ENCODE measurements around the gene FOXA3.
A peak's percentile ranks its signal among the peaks of the same experiment; 100 is the strongest.
"Not testable (repeated sequence)": the region's sequence is repeated elsewhere in the genome, so short reads cannot be mapped to it uniquely, and the experiment has no call there.

The FOXA3 gene

DNA sequence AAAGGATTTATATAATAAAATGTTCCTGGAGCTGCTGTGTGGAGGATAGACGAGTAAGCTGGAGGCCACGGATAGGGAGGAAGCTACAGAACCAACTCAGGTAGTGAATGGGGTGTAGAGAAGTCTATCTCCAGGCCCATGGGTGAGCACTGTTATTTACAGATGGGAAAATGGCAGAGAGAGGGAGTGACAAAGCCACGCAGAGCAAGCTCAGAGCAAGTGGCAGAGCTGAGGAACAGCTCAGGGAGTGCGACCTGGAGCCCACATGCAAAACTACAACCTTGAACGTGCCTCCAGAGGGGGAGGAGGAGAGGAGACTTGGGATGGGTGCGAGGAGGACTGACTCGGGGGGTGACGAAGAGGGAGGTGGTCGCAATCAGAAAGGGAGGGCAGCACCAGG lies 35.6 kb upstream of the FOXA3 start:
- DNase-seq (ENCODE audit: low read depth) = no peak

DNA sequence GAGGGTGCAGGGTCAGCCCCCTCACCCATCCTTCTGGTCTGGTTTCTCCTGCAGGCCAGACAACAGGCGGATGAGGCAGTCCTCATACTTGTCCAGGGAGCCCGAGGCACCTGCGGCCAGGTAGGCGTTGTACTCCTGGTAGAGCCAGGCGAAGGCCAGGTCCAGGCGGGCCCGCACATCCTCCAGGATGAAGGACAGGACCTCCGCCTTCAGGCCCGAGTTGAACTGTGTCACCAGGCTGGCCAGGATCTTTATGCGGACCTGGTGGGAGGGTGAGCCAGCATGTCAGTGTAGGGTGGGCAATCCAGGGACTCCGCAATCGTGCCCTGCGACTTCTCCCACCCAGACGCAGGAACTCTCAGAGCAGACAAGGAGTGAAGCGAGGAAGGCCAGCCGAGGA lies 35.2 kb upstream of the FOXA3 start:
- DNase-seq (ENCODE audit: low read depth) = no peak

DNA sequence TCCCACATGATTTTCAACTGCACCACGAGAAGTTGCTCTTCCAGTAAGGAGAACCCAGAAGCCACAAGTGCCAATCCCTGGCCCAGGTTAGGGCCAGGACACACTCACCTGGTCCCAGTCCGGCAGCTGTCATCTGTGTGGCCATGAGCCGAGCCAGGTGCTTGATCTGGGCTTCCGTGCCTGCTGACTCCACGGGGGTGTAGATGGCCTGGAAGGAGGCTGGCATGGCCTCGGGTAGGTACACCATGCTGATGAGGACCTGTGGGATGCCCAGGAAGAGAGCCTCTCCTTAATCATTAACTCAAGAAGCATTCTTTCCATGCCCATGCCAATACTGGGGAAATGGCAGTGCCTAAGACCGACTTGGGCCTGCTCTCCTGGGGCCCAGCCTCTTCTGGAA lies 29.2 kb upstream of the FOXA3 start:
- no peak for DNase-seq (ENCODE audit: low read depth)

DNA sequence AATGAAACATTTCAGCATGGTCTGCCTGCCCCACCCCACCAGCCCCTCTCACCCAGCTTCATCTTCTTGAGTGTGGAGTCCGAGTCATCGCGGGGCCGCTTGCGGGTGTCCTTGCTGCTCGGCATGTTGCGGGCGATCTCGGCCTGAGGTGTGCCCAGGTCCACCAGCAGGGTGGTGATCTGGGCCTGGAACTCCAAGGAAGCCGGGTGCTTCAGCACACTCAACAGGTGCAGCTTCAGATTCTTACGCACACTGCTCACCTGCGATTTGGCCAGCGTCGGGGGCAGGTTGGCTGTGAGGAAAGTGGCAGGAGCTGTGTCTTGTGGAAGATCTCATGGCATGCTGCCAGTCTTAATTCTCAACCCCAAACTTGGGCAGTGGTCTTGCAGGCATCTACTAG lies 21.9 kb upstream of the FOXA3 start:
- DNase-seq (ENCODE audit: low read depth) = no peak

DNA sequence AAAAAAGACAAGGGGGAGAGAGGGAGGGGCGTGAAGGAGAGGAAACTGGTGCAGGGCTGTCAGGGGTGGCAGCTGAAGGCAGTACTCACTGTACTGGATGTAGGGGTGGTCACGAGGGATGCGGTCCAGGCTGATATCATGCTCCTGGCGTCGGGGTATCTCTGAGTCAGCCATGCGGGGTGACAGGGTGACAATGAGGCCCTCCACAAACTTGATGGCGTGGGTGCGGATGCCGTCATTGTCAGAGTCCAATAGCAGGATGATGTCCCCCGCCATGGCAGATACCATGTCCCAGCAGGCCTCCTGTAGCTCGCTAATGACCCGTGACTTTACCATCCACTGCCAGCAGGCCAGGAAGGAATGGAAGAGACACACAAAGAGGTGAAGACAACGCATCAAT lies 16.5 kb upstream of the FOXA3 start:
- no peak for DNase-seq (ENCODE audit: low read depth)

DNA sequence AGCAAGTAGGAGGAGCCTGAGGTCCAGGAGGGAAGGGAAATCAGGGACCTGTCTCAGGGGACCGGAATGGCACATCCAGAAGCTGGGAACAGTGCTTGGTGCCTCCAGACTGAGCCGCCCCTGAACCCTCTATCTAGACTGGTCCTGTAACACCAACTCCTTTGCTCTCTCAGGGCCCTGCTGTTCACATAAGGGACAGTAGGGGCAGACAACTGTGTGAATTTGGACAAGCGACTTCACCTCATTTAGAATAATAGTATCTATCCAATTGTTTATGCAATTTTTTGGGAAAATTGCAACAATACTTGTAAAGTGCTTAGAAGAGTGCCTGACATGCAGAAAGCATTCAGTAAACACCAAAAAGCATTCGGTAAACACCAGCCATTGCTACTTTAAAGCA lies 15.2 kb upstream of the FOXA3 start:
- DNase-seq (ENCODE audit: low read depth) = no peak

DNA sequence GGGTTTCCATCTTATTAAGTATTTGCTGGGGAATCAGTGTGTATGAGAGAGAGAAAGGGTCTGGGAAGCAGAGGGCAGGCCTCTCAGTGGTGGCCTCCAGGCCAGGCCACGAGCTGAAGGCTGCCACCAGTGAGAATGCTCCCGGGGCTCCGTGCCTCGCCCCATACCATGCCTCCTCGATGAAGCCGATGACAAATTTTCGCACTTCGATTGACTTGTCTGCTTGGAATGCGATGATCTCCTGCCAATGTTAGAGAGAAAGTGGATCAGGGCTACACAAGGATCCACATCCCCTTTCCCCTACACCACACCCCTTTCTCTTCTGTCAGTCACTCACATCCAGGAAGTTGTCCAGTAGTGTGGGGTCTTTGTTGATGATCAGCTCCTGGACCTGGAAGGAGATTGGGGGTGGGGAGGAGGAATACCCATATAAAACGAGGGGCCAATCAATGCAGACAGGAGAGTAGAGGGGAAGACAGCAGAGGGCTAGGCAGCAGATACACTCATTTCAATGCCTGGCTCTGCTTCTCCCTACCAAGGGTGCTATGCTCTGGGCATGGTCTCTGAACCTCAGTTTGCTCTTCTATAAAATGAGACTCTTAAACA lies 11.9 kb upstream of the FOXA3 start:
- DNase-seq (ENCODE audit: low read depth) = peak; percentile 44

DNA sequence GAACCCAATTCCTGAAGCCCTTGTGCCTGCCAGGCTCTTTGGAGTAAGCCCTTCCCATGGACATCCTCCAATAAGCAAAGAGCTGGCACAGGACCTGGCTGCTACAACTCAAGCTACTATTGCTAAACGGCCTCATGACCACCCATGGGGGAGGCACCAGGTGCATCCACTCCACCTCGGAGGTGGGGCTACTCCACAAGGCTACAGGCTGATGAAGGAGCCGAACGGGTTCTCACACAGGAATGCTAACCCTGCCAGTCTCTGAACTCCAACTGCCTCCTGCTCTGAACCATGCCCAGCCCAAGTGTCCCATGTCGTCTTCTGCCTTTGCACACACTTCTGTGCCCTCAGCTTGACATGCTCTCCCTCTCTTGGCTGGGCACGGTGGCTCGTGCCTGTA lies 11.1 kb upstream of the FOXA3 start:
- DNase-seq (ENCODE audit: low read depth) = no peak

DNA sequence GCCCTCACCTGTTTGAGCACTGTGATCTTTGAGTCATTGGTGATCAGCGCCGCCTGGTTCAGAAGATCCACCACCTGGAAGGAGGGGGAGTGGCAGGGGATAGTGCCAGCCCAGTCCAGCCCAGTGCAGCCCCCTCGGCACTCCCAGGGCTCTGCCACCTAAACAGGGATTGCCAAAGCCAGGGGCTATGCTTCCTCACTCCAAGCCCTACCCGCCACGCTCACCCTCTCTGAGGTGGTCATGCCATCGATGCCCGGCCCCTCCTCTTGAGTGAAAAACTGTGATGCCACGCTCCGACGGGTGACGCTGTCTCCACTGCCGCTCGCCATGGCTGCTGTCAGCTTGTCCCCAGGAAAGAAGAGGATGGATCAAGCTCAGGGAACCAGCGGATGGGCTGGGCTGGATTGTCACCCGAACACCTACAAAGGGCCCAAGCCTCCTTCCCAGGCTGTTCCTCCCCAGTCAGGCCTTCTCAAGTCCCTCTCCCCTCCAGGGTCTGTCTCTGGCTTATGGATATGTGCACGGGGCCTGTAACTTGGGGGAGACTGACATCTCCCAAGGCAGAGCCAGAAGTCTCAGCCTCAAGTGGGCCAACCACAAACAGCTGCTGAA lies 9.9 kb upstream of the FOXA3 start:
- DNase-seq (ENCODE audit: low read depth) = no peak

DNA sequence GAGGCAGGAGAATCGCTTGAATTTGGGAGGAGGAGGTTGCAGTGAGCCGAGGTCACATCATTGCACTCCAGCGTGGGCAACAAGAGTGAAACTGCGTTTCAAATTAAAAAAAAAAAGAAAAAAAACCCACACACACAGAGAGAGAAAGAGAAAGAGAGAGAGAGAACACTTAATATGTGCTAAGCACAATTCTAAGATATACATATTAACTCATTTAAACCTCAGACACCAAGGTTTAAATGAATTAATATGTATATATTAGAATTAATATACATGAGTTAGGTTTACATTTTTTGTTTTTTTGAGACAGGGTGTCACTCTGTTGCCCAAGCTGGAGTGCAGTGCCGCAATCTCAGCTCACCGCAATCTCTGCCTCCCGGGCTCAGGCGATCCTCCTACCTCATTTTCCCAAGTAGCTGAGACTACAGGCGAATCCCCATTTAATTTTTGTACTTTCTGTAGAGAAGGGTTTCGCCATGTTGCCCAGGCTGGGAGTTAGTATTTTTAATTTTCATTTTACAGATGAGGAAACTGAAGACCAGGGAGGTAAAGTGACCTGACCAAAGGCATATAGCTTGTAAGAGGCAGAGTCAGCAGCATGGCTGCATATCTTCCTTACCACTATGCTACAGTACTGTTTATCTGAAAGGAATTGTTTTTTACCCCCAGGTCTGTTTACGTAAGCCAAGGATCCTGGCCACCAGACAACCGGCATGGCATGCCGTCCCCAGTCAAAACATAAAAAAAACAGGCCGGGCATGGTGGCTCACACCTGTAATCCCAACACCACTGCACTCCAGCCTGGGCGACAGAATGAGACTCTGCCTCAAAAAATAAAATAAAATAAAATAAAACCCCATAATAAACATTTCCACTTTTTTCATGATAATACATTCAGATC lies 3.5 kb upstream of the FOXA3 start:
- DNase-seq (ENCODE audit: low read depth) = no peak

DNA sequence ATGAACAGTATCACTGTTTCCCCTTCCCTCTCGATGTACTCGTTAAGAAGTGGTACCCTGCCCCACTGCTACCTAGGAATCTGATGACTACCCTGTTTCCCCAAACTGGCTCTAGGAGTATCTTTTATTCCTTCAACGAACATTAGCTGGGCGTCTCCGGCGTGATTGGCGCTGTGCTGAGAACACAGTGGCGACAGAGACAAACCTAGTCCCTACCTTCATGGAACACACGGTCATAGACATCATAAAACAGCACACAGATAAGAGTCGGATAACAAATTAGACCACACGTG lies 1.9 kb upstream of the FOXA3 start:
- DNase-seq (ENCODE audit: low read depth) = no peak

DNA sequence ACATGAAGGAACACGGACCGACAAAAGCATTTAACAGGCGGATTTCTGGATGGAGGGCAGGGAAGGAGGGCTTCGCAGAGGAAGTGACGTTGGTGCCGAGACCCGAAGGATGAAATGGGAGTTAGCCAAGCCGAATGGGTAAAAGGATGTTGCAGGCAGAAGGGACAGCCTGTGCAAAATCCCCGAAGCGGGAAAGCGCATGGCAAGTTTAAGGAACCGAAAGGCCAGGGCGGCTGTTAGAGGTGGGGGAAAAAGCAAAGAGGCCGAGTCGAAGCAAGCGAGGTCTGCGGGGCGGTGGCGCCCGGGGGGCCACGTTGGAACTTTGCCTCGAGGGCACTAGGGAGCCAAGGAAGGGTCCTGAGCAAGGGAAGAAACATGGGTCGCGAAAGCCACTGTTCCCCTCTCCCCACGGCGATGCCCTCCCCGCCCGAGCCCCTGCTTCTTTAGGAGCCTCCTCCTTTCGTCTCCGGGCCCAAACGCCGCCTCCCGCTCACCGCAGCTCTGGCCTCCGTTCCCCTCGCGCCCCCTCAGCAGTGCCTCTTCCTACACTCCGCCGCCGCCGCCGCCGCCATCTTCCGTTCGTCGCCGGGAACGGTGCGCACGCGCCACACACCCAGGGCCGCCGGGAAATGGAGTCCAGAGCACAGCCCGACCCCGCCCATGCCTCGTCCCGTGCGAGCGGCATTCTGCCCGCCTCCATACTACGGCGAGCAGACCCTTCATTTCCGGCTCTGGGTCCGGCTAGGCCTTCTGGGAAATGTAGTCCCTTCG lies 1.4 kb upstream of the FOXA3 start, which contains the start of gene SYMPK:
TSS of gene SYMPK (minus strand) at position 584 of the 771 bp plus-strand sequence. CDS start 8,652 bp downstream, outside the sequence.
- peak; percentile 99 for DNase-seq (ENCODE audit: low read depth)

DNA sequence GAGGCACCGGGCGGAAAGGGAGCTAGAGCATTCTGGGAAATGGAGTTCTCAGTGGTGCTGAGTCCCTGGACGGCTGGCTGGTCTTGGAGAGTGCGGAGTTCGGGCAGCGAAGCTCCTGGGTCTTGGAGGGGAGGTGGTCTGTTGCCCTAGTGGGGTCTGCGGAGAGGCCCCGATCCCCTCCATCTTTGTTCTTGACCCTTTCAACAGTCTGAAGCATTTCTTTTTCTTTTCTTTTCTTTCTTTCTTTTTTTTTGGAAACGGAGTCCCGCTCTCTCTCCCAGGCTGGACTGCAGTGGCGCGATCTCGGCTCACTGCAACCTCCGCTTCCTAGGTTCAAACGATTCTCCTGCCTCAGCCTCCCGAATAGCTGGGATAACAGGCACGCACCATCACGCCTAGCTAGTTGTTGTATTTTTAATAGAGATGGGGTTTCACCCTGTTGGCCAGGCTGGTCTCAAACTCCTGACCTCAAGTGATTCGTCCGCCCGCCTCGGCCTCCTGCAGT lies 739 bp upstream of the FOXA3 start:
- DNase-seq (ENCODE audit: low read depth) = no peak

DNA sequence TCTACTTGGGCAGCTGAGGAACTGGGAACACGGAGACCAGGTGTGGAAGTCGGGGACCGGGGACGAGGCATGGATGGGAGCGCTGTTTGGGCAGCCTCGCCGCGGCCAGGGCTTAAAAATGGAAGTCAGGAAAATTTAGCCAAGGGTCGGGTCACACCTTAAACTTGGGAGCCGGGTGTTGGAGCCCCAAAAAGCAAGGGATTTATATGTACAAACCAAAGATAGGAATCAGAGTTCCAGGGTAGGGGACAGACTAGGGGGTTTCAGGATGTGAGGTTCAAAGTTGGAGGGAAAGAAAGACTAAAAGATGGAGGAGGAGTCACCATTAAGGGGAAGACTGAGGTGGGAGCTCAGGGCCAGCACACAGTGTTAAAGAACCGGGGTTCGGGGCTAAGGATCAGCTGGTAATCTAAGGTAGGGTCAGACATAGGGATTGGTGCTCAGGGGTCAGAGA lies 530 bp downstream of the FOXA3 start:
- DNase-seq (ENCODE audit: low read depth) = no peak

DNA sequence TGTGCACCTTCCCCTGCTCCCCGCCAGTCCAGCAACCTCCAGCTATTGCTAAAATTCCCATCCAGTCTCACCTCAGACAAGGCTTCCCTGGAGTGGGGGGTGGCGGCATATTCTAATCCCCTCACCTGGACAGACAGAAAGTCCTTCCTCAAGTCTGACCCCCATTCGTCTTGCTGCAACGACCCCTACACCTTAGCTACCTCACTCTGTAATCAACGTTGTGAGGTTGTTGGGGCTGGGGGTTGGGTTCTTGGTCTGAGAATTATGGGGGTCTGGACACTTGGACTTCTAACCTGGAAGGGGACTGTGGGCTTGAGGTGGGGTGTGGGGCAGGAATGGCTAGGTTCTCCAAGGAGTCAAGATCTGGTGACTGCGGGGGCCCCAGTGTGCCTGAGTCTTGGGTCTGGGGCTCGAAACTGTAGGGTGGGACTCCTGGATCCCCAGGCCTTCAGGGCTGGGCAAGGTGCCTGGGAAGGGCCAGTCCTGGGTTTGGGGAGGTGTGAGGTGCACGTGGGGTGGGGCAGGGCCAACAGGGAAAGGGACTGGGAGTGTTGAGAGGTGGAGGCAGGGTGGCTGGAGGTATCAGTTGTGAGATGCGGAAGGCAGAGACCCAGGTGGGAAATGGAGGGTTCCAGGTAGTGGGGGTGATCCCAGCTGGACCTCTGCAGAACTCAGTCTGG lies 1.3 kb downstream of the FOXA3 start:
- DNase-seq (ENCODE audit: low read depth) = no peak

DNA sequence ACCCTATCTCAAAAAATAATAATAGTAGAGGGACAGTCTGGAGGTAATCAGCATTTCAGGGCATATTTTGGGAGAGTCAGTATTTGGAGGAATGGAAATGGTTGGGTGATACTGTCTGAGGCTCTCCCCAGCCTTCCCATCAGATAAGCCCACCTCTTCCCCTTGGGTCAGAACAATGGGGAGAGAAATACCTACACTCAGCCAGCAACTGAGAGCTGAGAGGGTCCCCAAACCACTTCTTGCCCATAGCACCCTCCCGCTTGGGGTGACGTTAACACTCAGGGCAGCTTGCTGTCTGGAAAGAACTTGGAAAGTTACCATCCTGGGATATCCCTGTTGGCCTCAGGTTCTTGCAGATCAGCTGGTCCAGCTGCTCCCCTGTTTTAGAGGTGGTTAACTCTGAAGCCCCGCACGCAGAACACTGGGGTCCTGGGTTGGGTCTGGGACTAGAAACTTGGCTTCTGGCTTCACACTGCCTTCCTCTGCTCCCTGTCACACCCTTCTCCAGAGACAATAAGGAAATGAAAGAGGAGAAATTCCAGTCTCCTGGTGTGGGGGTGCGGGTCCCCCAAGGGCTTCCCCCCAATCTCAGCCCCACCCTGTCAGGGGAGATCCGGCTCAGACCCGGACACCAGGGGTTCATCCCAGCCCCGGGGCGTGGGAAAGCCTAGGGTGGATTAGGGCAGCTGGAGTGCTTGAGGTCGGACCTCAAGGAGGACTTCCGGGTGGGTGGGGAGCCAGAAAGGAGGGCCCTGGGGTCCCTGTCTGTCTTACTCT lies 2.5 kb downstream of the FOXA3 start:
- DNase-seq (ENCODE audit: low read depth) = no peak

DNA sequence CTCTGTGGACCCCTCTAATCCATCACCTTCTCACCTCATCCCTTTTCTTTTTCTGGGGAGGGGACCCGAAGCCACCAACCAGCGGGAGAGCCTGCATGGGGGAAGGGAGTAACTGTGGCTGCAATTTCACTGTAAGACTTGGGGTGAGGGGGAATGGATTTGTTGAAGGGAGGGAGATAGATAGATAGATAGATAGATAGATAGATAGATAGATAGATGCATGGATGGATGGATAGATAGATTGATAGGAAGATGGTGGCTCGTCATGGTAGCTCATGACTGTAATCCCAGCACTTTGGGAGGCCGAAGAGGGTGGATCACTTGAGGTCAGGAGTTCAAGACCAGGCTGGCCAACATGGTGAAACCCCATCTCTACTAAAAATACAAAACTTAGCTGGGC lies 3.1 kb downstream of the FOXA3 start:
- DNase-seq (ENCODE audit: low read depth) = not testable (repeated sequence)

DNA sequence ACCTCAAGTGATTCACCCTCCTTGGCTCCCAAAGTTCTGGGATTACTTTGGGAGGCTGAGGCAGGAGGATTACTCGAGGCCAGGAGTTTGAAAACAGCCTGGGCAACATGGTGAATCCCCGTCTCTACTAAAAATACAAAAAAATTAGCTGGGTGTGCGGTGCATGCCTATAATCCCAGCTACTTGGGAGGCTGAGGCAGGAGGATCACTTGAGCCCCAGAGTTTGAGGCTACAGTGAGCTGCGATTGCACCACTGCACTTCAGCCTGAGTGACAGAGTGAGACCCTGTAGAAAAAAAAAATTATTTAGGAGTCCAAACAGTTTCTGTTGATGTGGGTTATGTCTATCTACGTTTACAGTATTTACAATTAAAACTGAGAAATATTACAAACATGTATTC lies 6.7 kb downstream of the FOXA3 start:
- no peak for DNase-seq (ENCODE audit: low read depth)

DNA sequence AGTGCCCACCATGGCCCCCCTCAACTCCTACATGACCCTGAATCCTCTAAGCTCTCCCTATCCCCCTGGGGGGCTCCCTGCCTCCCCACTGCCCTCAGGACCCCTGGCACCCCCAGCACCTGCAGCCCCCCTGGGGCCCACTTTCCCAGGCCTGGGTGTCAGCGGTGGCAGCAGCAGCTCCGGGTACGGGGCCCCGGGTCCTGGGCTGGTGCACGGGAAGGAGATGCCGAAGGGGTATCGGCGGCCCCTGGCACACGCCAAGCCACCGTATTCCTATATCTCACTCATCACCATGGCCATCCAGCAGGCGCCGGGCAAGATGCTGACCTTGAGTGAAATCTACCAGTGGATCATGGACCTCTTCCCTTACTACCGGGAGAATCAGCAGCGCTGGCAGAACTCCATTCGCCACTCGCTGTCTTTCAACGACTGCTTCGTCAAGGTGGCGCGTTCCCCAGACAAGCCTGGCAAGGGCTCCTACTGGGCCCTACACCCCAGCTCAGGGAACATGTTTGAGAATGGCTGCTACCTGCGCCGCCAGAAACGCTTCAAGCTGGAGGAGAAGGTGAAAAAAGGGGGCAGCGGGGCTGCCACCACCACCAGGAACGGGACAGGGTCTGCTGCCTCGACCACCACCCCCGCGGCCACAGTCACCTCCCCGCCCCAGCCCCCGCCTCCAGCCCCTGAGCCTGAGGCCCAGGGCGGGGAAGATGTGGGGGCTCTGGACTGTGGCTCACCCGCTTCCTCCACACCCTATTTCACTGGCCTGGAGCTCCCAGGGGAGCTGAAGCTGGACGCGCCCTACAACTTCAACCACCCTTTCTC lies 8.2 kb downstream of the FOXA3 start:
- DNase-seq (ENCODE audit: low read depth) = no peak

DNA sequence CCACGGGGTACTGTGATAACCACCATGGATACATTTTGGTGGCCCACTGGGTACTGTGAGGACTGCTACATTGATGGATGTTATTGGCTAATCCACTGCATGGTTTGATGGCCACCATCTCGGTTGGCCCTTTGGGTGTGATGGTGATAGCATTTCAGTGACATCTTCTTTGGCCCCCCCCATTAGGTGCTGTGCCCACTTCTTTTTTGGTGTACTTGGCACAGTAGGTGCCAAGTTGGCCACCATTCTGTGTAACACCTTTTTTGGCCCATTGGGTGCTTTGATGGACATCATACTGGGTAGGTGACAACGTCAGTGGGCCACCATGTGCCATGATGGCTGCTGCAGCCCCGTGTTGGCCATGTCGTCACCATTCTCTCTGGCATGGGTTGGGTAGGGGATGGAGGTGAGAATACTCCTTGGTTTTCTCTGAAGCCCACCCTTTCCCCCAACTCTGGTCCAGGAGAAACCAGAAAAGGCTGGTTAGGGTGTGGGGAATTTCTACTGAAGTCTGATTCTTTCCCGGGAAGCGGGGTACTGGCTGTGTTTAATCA lies 9.2 kb downstream of the FOXA3 start:
- no peak for DNase-seq (ENCODE audit: low read depth)

Data from iris pigment epithelial cell (primary cell).